ENCODE results near the gene LAMA2. TPM values are rescaled to one million over a fixed set of nuclear protein-coding genes. Genes with fewer than 3 reads are reported as not detected.

Gene LAMA2
- total and polyA plus RNA-seq, 4 donors, result 6.0 to 86.5 (median 46.4) TPM

DNA sequence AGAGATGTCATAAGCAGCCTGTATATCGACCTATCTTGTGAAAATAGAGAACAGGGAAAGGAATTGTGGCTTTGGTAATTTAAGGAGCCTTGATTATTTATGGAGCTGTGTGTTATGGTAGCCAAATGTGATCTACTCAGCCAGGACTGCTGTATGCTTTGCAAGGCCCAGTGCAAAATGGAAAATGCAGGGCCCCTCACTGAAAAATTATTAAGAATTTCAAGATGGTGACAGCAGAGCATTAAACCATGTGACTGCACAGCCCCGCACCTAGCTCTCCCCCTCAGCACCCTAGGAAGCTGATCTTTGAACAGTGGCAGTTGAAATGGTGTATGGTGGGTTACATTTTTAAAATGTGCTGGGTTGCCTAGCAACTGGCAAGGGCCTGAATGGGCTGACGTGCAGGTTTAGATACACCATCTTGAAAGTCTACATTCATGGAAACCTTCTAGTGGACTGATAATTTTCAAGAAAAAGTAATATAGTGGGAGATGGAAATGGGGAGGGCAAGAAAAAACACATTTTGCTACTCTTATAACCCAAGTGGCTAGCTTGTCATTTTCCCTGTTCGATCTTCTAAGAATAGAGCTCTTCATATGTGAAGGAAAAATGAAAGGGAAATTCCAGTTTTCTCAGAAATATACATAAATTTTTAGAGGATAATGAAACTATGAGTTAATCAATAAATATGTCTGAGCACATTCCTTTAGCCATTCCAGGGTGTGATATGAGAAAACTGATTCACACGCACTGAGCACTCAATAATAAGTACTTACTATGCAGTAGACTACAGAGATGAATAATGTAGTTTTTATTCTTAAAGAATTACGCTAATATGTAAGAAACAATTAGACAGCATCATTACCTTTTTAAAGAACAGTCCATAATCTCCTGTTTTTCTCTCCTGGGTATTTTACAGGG, 619.1 kb downstream of the LAMA2 start:
- no peaks in the 10 kb centered on the region for H3K4me1 ChIP-seq (ENCODE audit: control insufficient read depth in 1 of 2, insufficient read depth in 2 of 2, low read length in 2 of 2)
- WGBS, 2 donors, result 81 to 85% methylated on average over 6 of the region's 6 CpGs
- no peak overlapping the region for H3K27ac ChIP-seq (ENCODE audit: low read depth in 1 of 2, low read length in 2 of 2)
- ATAC-seq (ENCODE audit: low FRiP score) (no peak), DNase-seq (no peak)
- intact Hi-C loops (cut with DNase I), result no loop called here
- no peak overlapping the region for H3K4me3 ChIP-seq (ENCODE audit: low read length in 2 of 2)
- H3K9me3 ChIP-seq (ENCODE audit: control insufficient read depth, low read length), result no peaks in the 10 kb centered on the region
- H3K27me3 ChIP-seq (ENCODE audit: control insufficient read depth in 1 of 2, insufficient read depth in 2 of 2, low read length in 1 of 2), result no peaks in the 10 kb centered on the region
- no peaks in the 10 kb centered on the region for H3K36me3 ChIP-seq (ENCODE audit: control insufficient read depth in 1 of 2, insufficient read depth in 2 of 2, low read length in 1 of 2)

DNA sequence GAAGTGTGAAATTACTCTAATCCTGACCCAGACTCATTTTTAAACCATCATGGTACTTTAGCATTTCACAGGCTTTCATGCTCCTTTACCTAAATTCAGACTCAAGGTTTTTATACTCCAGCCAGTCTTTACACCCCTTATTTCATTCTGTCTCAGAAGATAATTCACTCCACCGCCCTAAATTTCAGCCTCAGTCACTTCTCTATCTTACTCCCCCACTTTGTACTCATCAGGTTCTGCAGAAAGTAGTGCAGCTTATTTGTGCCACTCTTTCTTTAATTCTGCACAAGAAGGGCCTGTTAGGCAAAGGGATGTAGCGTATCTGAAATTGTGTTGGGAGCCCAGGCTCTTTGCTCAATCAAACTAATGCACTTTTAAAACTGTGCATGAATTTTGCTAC, 621.5 kb downstream of the LAMA2 start:
- intact Hi-C loops (cut with DNase I), result no loop called here
- Histone ChIP-seq H3K9me3 (ENCODE audit: control insufficient read depth, low read length) (no peaks in the 10 kb centered on the region), H3K4me1 (ENCODE audit: control insufficient read depth in 1 of 2, insufficient read depth in 2 of 2, low read length in 2 of 2) (no peaks in the 10 kb centered on the region), H3K36me3 (ENCODE audit: control insufficient read depth in 1 of 2, insufficient read depth in 2 of 2, low read length in 1 of 2) (peaks cover 0 to 2% of the 10 kb centered on the region in 2 donors), H3K4me3 (ENCODE audit: low read length in 2 of 2) (no peak overlapping the region), H3K27me3 (ENCODE audit: control insufficient read depth in 1 of 2, insufficient read depth in 2 of 2, low read length in 1 of 2) (no peaks in the 10 kb centered on the region), H3K27ac (ENCODE audit: low read depth in 1 of 2, low read length in 2 of 2) (no peak overlapping the region)
- DNase-seq (no peak), ATAC-seq (ENCODE audit: low FRiP score) (no peak)
- WGBS, 2 donors, result 94 to 96% methylated on average over 2 of the region's 2 CpGs

DNA sequence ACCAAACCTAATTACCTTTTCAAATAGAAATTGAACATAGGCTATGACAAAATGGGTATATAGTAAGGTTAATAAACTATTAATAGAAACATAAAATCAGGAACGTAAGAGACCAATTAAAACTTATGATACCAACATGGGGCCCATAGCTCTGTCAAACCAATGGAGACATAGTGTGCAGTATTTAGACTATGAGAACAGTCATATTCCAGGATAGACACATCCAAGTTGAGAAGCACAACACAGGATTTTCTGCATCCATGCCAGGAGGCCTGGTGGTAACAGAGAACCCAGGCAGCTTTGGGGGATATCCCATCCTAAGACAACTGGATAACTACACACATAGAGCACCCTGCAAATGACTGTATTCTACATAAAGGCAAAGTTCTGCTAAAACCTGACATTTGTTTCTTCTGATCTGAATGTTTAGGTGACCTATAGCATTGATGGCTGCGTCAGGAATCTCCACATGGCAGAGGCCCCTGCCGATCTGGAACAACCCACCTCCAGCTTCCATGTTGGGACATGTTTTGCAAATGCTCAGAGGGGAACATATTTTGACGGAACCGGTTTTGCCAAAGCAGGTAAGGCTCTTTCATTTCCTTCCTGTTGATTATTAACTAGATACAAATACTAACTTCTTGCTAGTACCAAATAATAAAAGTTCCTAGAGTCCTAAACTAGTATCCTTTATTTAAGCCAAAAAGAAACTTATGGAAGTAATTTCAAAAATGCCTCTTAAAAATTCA, 624.3 kb downstream of the LAMA2 start:
- Histone ChIP-seq H3K4me3 (ENCODE audit: low read length in 2 of 2) (no peak overlapping the region), H3K27ac (ENCODE audit: low read depth in 1 of 2, low read length in 2 of 2) (no peak overlapping the region), H3K4me1 (ENCODE audit: control insufficient read depth in 1 of 2, insufficient read depth in 2 of 2, low read length in 2 of 2) (no peaks in the 10 kb centered on the region), H3K27me3 (ENCODE audit: control insufficient read depth in 1 of 2, insufficient read depth in 2 of 2, low read length in 1 of 2) (no peaks in the 10 kb centered on the region), H3K9me3 (ENCODE audit: control insufficient read depth, low read length) (no peaks in the 10 kb centered on the region), H3K36me3 (ENCODE audit: control insufficient read depth in 1 of 2, insufficient read depth in 2 of 2, low read length in 1 of 2) (peaks cover 0 to 2% of the 10 kb centered on the region in 2 donors)
- DNase-seq (no peak), ATAC-seq (ENCODE audit: low FRiP score) (no peak)
- WGBS, 2 donors, result 88 to 91% methylated on average over 5 of the region's 5 CpGs
- intact Hi-C loops (cut with DNase I), result no loop called here

DNA sequence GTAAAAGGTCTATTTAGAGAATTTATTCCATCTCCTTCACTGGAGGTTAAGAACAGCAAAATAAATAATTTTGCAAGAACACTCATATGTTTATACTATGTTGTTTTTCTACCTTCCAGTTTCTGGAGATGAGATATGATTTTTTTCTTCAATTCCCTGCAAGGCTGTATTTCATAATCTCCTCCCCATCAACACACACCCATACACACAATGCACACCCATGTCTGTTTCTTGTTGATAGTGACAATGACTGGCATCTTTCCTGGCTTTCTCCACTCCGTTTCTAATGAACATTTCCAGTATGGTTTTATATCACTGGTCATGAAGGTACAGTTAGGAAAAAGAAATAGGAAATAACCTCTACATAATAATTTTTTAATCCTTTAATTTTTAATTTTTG, 624.9 kb downstream of the LAMA2 start:
- DNase-seq, result no peak
- intact Hi-C loops (cut with DNase I), result no loop called here
- peaks cover 0 to 3% of the 10 kb centered on the region in 2 donors for H3K36me3 ChIP-seq (ENCODE audit: control insufficient read depth in 1 of 2, insufficient read depth in 2 of 2, low read length in 1 of 2)
- no peak overlapping the region for H3K4me3 ChIP-seq (ENCODE audit: low read length in 2 of 2)
- H3K4me1 ChIP-seq (ENCODE audit: control insufficient read depth in 1 of 2, insufficient read depth in 2 of 2, low read length in 2 of 2), result no peaks in the 10 kb centered on the region
- ATAC-seq (ENCODE audit: low FRiP score), result no peak
- 76 to 92% methylated on average over 1 of the region's 1 CpG for WGBS, 2 donors
- no peaks in the 10 kb centered on the region for H3K9me3 ChIP-seq (ENCODE audit: control insufficient read depth, low read length)
- no peak overlapping the region for H3K27ac ChIP-seq (ENCODE audit: low read depth in 1 of 2, low read length in 2 of 2)
- H3K27me3 ChIP-seq (ENCODE audit: control insufficient read depth in 1 of 2, insufficient read depth in 2 of 2, low read length in 1 of 2), result no peaks in the 10 kb centered on the region

DNA sequence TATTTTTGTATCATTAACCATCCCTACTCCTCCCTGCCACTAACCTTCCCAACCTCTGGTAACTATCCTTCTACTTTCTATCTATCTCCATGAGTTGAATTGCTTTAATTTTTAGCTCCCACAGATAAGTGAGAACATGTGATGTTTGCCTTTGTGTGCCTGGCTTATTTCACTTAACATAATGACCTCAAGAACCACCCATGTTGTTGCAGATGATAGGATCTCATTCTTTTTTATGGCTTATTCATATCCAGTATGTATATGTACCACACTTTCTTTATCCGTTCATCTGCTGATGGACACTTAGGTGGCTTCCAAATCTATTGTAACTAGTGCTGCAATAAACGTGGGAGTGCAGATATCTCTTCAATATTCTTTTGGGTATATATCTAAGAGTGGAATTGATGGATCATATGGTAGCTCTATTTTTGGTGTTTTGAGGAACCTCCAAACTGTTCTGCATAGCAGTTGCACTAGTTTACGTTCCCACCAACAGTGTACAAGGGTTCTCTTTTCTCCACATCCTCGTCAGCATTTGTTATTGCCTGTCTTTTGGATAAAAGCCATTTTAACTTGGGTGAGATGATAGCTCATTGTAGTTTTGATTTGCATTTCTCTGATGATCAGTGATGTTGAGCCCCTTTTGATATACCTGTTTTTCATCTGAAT, 625.7 kb downstream of the LAMA2 start:
- WGBS, 2 donors, result 70 to 80% methylated on average over 4 of the region's 4 CpGs
- ATAC-seq (ENCODE audit: low FRiP score), result no peak
- Histone ChIP-seq H3K36me3 (ENCODE audit: control insufficient read depth in 1 of 2, insufficient read depth in 2 of 2, low read length in 1 of 2) (peaks cover 0 to 3% of the 10 kb centered on the region in 2 donors), H3K27ac (ENCODE audit: low read depth in 1 of 2, low read length in 2 of 2) (no peak overlapping the region), H3K9me3 (ENCODE audit: control insufficient read depth, low read length) (no peaks in the 10 kb centered on the region), H3K4me1 (ENCODE audit: control insufficient read depth in 1 of 2, insufficient read depth in 2 of 2, low read length in 2 of 2) (no peaks in the 10 kb centered on the region), H3K4me3 (ENCODE audit: low read length in 2 of 2) (no peak overlapping the region), H3K27me3 (ENCODE audit: control insufficient read depth in 1 of 2, insufficient read depth in 2 of 2, low read length in 1 of 2) (no peaks in the 10 kb centered on the region)
- no peak for DNase-seq
- intact Hi-C loops (cut with DNase I), result no loop called here

DNA sequence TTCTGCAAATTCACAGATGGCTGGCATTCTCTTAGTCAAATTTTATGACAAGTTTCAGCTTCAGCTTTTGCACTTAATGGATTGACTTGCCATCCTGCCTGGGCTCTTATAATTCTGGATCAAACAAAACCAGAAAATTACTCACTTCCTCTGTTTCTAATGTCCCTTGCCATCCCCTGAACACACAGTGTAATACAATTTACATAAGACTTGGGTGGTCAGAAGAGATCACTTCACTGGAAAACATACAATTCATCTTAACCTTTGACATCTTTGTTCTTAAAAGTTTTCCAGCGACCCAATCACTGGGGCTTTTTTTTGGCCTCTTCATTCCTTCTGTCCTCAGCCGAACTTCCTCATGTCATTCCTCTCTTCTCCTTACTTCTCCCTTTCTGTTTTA, 628.0 kb downstream of the LAMA2 start:
- WGBS, 2 donors, result 59 to 67% methylated on average over 2 of the region's 2 CpGs
- Histone ChIP-seq H3K27ac (ENCODE audit: low read depth in 1 of 2, low read length in 2 of 2) (no peak overlapping the region), H3K27me3 (ENCODE audit: control insufficient read depth in 1 of 2, insufficient read depth in 2 of 2, low read length in 1 of 2) (no peaks in the 10 kb centered on the region), H3K4me3 (ENCODE audit: low read length in 2 of 2) (no peak overlapping the region), H3K4me1 (ENCODE audit: control insufficient read depth in 1 of 2, insufficient read depth in 2 of 2, low read length in 2 of 2) (no peaks in the 10 kb centered on the region), H3K36me3 (ENCODE audit: control insufficient read depth in 1 of 2, insufficient read depth in 2 of 2, low read length in 1 of 2) (peaks cover 0 to 3% of the 10 kb centered on the region in 2 donors), H3K9me3 (ENCODE audit: control insufficient read depth, low read length) (no peaks in the 10 kb centered on the region)
- no peak for DNase-seq
- intact Hi-C loops (cut with DNase I), result no loop called here
- no peak for ATAC-seq (ENCODE audit: low FRiP score)

DNA sequence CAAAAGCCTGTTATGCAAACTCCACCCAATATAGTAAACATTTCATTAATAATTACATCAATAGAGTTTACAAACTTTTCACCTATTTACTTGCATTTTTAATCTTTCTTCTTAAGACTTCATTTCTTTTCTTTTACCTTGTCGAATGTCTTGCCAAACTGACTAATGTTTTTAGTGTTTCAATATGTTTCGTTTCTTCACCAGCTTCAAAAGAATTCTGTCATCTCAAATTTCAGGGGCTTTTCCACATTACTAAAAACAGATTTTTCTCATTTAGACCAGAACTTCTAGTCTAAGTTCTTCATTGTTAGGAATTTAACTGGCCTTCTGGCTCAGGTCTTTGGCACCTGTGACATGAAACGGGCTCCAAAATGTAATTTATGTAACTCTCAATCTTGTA, 630.5 kb downstream of the LAMA2 start:
- Histone ChIP-seq H3K4me1 (ENCODE audit: control insufficient read depth in 1 of 2, insufficient read depth in 2 of 2, low read length in 2 of 2) (no peaks in the 10 kb centered on the region), H3K36me3 (ENCODE audit: control insufficient read depth in 1 of 2, insufficient read depth in 2 of 2, low read length in 1 of 2) (peaks cover 0 to 3% of the 10 kb centered on the region in 2 donors), H3K27ac (ENCODE audit: low read depth in 1 of 2, low read length in 2 of 2) (no peak overlapping the region), H3K9me3 (ENCODE audit: control insufficient read depth, low read length) (no peaks in the 10 kb centered on the region), H3K27me3 (ENCODE audit: control insufficient read depth in 1 of 2, insufficient read depth in 2 of 2, low read length in 1 of 2) (no peaks in the 10 kb centered on the region), H3K4me3 (ENCODE audit: low read length in 2 of 2) (no peak overlapping the region)
- ATAC-seq (ENCODE audit: low FRiP score) (no peak), DNase-seq (no peak)
- WGBS, 2 donors, result 67 to 72% methylated on average over 3 of the region's 3 CpGs
- intact Hi-C loops (cut with DNase I), result no loop called here

DNA sequence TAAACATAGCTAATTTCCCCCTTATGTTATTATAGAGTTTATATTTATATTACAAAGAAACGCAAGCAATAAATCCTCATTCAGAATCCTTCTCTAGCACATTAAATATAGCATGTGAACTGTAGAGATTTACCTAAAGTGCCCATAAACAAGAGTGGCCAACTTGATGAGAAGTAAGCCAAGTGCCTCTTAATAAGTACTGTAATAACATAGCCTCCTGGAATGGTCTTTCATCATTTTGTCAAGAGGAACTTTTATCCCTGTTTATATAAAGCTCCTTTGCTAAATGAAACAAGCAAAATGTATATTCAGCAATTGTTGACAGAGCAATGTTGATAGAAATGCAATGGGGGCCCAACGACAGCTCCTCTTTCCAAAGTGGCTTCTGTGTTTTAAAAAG, 632.1 kb downstream of the LAMA2 start:
- no peaks in the 10 kb centered on the region for H3K27me3 ChIP-seq (ENCODE audit: control insufficient read depth in 1 of 2, insufficient read depth in 2 of 2, low read length in 1 of 2)

More for the DNA sequence above, 632.1 kb downstream of the LAMA2 start:
- Histone ChIP-seq H3K9me3 (ENCODE audit: control insufficient read depth, low read length) (no peaks in the 10 kb centered on the region), H3K4me3 (ENCODE audit: low read length in 2 of 2) (no peak overlapping the region), H3K4me1 (ENCODE audit: control insufficient read depth in 1 of 2, insufficient read depth in 2 of 2, low read length in 2 of 2) (no peaks in the 10 kb centered on the region), H3K36me3 (ENCODE audit: control insufficient read depth in 1 of 2, insufficient read depth in 2 of 2, low read length in 1 of 2) (peaks cover 0 to 3% of the 10 kb centered on the region in 2 donors), H3K27ac (ENCODE audit: low read depth in 1 of 2, low read length in 2 of 2) (no peak overlapping the region)
- intact Hi-C loops (cut with DNase I), result no loop called here
- no peak for DNase-seq
- WGBS, 2 donors, result 43 to 58% methylated on average over 2 of the region's 2 CpGs
- no peak for ATAC-seq (ENCODE audit: low FRiP score)
